Activated naive CD8-positive, alpha-beta T cell treated with anti-CD3 and anti-CD28 coated beads, Interleukin-2, amount 50 U/mL, for 24 hours (primary cell): ENCODE measurements around the gene ARHGAP44.
A peak's percentile ranks its signal among the peaks of the same experiment; 100 is the strongest.

Source experiments
- ATAC-seq: fragments of 150-1000 bp; cut with Tn5 transposase; one replicate; pipeline ENCODE4 v1.10.0; 2021
- DNase-seq: peaks from one replicate; pipeline ENCODE4 v3.0.0; 2021
- H3K27ac Mint-ChIP-seq: one replicate; pipeline ENCODE4 v1.8.0; 2021; ENCODE audit warnings: mild to moderate bottlenecking, mixed read lengths
- H3K27me3 Mint-ChIP-seq: one replicate; pipeline ENCODE4 v1.8.0; 2021; ENCODE audit warnings: mixed read lengths
- H3K36me3 Mint-ChIP-seq: one replicate; pipeline ENCODE4 v1.8.0; 2021; ENCODE audit warnings: low read depth, mixed read lengths
- H3K4me1 Mint-ChIP-seq: one replicate; pipeline ENCODE4 v1.8.0; 2021; ENCODE audit warnings: mixed read lengths
- H3K4me3 Mint-ChIP-seq: one replicate; pipeline ENCODE4 v1.8.0; 2021; ENCODE audit warnings: mild to moderate bottlenecking, moderate library complexity, mixed read lengths
- H3K9me3 Mint-ChIP-seq: one replicate; pipeline ENCODE4 v1.8.0; 2021; ENCODE audit warnings: mixed read lengths

Gene ARHGAP44

DNA sequence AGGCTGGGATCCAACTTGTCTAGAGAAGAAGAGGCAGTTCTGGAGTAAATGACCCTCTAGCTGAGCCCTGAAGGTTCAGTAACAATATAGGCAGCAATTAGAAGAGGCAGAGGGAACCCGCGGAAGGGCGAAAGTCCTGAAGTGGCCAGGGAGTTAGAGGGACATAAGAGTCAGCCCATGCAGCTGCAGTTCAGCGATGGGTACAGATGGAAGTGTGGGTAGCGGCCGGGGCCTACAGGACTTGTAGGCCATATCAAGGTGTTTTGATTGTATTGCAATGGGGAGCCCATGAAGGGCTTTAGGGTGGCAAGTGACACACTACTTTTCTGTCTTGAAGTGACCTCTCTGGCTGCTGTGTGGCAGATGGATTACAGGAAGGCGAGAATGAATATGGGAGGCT, 225.5 kb downstream of the ARHGAP44 start:
- no peak for DNase-seq
- no peak overlapping the region for H3K4me3 Mint-ChIP-seq
- H3K9me3 Mint-ChIP-seq, result no peaks in the 10 kb centered on the region
- no peak for ATAC-seq
- H3K4me1 Mint-ChIP-seq, result peaks cover 31% of the 10 kb centered on the region
- peak overlapping the region; percentile 17 for H3K27ac Mint-ChIP-seq
- peaks cover 59% of the 10 kb centered on the region for H3K36me3 Mint-ChIP-seq
- no peaks in the 10 kb centered on the region for H3K27me3 Mint-ChIP-seq

DNA sequence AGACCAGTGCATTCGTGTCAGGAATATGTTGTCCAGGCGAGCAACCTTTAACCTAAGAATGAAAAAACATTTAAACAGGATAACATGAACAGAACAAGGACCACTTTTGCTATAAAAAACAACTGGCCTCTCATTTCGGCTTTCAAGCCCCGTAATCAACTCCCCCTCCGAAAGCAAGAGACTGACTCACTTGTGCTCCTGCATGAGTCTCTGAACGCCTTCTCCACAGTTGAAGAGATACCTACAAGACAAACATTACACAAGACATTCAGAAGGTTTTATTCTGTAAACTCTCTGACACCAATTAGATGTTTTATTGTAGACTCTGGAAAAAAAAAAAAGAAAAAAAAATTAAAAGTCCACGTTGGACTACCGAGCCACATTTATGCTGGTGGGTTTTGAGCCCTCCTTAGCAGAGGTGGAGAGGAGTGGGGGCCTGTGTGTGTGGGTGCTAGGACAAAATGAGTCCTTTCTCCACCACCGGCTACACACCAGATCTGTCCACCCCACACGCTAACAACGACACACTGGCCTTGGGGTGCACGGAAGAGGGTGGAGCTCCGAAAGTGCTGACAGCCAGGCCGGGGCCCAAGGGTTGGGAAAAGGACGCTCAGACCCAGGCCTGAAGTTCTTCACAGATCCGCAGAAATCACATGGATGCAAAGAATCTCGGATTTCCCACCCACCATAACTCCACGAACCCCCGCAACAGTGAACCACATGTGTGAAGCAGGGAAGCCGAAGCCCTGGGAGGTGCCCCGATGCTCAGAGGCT, 227.8 kb downstream of the ARHGAP44 start:
- ATAC-seq (peak; percentile 13), DNase-seq (no peak)
- Mint-ChIP-seq H3K4me1 (peaks cover 31% of the 10 kb centered on the region), H3K27ac (peak overlapping the region; percentile 95), H3K36me3 (peaks cover 41% of the 10 kb centered on the region), H3K9me3 (no peaks in the 10 kb centered on the region), H3K4me3 (peak overlapping the region; percentile 94), H3K27me3 (no peaks in the 10 kb centered on the region)

DNA sequence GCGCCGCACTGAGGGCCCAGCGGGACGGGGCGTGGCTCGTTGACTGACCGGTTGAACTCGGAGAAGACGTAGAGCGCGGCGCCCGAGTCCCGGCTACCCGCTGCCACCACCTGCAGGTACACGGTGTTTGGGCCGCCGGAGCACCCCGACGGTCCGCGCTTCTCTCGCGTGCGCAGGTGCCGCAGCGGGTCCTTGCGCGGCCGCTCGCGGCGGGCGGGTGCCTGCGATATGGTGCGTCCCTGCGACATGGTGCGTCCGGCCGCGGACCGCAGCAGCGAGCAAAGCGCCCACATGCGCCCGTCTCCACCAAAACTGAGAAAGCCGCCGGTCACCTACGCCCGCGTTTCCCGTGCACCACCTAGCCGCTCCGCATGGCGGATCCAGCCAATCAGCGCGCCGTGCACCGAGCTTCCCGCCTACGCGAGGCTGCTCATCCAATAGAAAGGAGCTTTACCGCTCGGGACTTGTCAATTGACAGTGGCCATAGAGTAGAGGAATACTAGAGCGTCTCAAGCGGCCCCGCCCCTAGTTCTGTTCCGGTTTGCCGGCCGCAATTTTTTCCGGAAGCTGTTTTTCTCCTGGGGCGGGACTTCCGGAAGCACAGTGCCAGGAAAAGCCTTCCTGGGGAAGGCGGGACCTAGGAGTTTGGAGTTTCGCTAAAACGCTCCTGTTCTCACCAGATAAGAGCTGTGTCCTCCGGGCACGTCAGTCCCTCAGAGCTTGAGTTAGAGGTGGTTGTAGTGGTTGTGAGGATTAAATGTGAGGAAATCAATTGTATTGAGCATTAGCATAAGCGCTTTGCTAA, 228.6 kb downstream of the ARHGAP44 start, which contains the start of gene ELAC2:
ELAC2 (minus strand) TSS at position 373 of the 805 bp plus-strand sequence; CDS start at position 293, 80 bp downstream.
- H3K36me3 Mint-ChIP-seq, result peaks cover 36% of the 10 kb centered on the region
- H3K4me3 Mint-ChIP-seq, result peak within 1 kb of the TSS; percentile 94
- H3K27me3 Mint-ChIP-seq, result no peaks in the 10 kb centered on the region
- peak; percentile 98 for ATAC-seq
- peak; percentile 94 for DNase-seq
- H3K4me1 Mint-ChIP-seq, result peaks cover 31% of the 10 kb centered on the region
- peak within 1 kb of the TSS; percentile 95 for H3K27ac Mint-ChIP-seq
- H3K9me3 Mint-ChIP-seq, result no peaks in the 10 kb centered on the region

DNA sequence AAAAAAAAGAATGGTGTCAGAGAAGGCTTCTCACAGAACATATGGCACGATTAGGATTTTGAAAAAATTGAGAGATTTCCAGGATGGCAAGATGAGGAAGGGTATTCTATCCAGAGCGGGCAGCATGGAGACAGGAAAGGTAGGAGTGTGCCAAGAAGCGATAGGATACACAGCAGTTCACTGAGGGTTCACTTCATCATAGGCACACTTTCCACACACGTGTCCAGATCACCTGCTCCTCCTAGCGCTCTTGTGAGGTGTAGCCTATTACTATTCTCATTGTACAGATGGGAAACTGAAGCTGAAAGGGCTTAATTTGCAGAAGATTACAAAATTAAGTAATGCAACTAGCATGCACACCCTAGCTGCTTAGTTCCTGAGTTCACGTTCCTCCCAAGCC, 234.7 kb downstream of the ARHGAP44 start:
- Mint-ChIP-seq H3K36me3 (no peaks in the 10 kb centered on the region), H3K4me3 (no peak overlapping the region), H3K9me3 (no peaks in the 10 kb centered on the region), H3K27ac (no peak overlapping the region), H3K4me1 (peaks cover 8% of the 10 kb centered on the region), H3K27me3 (peaks cover 18% of the 10 kb centered on the region)
- DNase-seq (no peak), ATAC-seq (no peak)

DNA sequence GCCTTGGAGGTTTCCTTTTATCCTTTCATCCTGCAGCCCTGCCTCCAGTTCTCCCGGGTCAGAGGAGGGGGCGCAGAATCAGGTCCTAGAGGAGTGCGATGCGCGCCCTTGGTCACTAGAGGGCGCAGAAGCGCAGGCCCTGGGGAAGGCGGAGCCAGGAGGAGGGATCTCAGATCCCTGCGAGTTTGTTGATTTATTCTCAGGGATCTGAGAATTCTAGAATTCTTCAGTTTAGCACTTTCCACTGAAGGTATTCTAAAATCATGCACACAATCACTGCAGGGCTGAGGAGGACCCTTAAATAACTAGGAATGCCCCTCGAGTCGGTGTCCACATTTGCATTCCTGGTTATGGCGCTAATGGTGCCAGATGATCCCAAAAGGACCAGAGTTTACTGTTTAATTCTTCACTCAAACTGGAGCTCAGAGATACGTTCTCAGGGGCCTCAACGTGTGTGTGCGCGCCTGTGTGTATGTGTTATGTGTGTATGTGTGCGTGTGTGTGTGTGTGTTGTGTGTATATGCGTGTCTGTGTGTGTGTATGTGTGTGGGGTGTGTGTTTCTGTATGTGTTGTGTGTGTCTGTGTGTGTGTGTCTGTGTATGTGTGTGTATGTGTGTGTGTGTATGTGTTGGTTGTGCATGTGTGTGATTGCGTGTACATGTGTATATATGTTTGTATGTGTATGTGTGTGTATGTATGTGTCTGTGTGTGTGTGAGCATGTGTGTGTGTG, 235.4 kb downstream of the ARHGAP44 start:
- ATAC-seq, result peak; percentile 61
- H3K27me3 Mint-ChIP-seq, result peaks cover 18% of the 10 kb centered on the region
- peak; percentile 74 for DNase-seq
- no peaks in the 10 kb centered on the region for H3K9me3 Mint-ChIP-seq
- peaks cover 8% of the 10 kb centered on the region for H3K4me1 Mint-ChIP-seq
- H3K36me3 Mint-ChIP-seq, result no peaks in the 10 kb centered on the region
- no peak overlapping the region for H3K4me3 Mint-ChIP-seq
- H3K27ac Mint-ChIP-seq, result no peak overlapping the region

DNA sequence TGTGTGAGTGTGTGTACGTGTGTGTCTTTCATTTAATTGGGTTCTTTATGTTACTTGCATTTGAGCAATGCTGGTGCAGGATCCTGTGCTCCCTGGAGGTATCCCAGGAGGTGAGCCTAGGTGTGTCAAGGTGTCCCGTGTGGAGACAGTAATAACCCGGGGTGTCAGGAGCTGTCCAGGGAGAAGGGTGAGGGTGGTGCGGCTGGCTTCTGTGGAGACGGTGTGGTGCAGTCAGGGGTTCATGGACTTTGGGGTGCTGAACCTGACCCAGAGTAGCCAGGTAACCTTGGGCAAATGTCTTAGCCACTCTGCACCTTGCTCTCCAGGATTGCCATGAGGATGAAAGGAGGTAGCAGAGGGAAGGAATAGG, 235.9 kb downstream of the ARHGAP44 start:
- Mint-ChIP-seq H3K27me3 (peaks cover 18% of the 10 kb centered on the region), H3K9me3 (no peaks in the 10 kb centered on the region), H3K27ac (no peak overlapping the region), H3K4me1 (peaks cover 8% of the 10 kb centered on the region), H3K4me3 (no peak overlapping the region), H3K36me3 (no peaks in the 10 kb centered on the region)
- ATAC-seq, result no peak
- no peak for DNase-seq

DNA sequence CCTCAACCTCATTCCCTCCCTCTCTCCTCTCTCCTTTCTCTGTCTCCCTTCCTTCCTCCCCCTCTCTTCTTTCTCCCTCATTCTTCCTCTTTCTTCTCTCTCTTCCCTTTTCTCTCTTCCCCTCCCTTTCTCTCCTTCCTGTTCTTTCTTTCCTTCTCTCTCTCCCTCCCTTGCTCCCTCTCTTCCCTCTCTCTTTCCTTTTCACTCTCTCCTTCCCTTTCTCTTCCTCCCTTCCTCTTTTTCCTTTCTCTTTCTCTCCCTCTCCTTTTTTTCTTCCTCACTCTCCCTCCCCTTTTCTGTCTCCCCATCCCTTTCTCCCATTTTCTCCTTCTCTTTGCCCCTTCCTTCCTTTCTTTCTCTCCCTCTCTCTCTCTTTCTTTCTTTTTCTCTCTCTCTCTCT, 236.4 kb downstream of the ARHGAP44 start:
- no peak for ATAC-seq
- Mint-ChIP-seq H3K4me1 (peaks cover 8% of the 10 kb centered on the region), H3K4me3 (no peak overlapping the region), H3K27me3 (peaks cover 18% of the 10 kb centered on the region), H3K9me3 (no peaks in the 10 kb centered on the region), H3K27ac (no peak overlapping the region), H3K36me3 (no peaks in the 10 kb centered on the region)
- DNase-seq, result no peak

DNA sequence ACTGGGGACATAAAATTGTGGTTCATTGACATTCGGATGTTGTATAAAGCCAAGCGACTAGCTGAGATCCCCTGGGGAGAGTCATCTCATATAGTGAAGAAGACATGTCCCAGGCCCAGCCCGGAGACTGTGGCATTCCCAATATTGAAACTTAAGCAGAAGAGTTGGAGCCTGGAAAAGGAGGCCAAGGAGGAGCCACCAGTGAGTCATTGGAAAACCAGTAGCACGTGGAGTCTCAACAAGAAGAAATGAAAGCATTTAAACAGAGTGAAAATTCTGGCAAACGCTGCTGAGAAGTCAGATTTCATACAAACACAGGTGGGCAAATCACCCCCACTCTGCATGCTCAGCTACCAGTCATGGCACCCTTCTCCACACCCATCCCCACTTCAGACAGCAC, 237.9 kb downstream of the ARHGAP44 start:
- DNase-seq (no peak), ATAC-seq (no peak)
- peaks cover 14% of the 10 kb centered on the region for H3K4me1 Mint-ChIP-seq
- H3K27ac Mint-ChIP-seq, result no peak overlapping the region
- peaks cover 18% of the 10 kb centered on the region for H3K27me3 Mint-ChIP-seq
- H3K36me3 Mint-ChIP-seq, result no peaks in the 10 kb centered on the region
- H3K9me3 Mint-ChIP-seq, result no peaks in the 10 kb centered on the region
- no peak overlapping the region for H3K4me3 Mint-ChIP-seq

DNA sequence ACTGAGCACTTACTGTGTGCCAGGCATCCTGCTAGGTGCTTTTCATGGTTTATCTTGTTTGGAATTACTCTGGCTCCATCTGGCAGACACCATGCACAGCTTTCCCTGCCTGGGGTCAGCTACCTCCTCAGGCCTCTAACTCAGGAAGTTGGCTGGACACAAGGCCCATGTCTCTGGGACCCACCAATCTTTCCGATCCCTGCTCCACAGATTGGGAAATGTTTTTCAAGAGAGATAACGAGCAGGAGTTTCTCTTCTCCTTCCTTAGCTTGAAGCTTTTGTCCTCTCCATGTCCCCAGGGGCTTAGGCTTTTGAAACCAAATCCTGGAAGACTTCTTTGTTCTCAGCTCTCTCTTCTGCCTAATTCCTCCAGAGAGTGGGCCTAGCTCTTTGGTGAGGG, 240.0 kb downstream of the ARHGAP44 start:
- Mint-ChIP-seq H3K4me3 (no peak overlapping the region), H3K27me3 (peaks cover 16% of the 10 kb centered on the region), H3K4me1 (peaks cover 9% of the 10 kb centered on the region), H3K9me3 (peaks cover under 1% of the 10 kb centered on the region), H3K27ac (no peak overlapping the region), H3K36me3 (no peaks in the 10 kb centered on the region)
- no peak for ATAC-seq
- no peak for DNase-seq

DNA sequence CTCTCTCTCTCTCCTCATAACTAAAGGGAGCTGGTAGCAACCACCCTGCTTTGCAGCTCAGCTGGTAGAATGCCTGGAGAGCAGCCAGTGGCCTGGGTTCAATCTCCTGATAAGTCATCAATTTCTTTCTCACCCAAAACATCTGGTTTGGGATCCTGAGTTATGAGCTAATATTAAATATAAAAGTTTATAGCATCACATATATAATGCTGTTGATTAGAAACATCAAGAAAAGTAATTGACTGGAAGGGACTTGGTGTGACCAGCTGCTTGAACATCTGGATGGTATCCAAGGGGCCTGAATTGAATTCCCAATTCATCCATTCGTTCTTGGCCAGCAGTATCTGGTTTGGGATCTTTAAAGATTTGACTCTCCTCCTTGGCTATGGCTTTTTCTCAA, 240.8 kb downstream of the ARHGAP44 start:
- peaks cover 14% of the 10 kb centered on the region for H3K27me3 Mint-ChIP-seq
- peaks cover 5% of the 10 kb centered on the region for H3K9me3 Mint-ChIP-seq
- H3K4me1 Mint-ChIP-seq, result peaks cover 5% of the 10 kb centered on the region
- no peak for ATAC-seq
- no peak for DNase-seq
- H3K4me3 Mint-ChIP-seq, result no peak overlapping the region
- no peak overlapping the region for H3K27ac Mint-ChIP-seq
- no peaks in the 10 kb centered on the region for H3K36me3 Mint-ChIP-seq

DNA sequence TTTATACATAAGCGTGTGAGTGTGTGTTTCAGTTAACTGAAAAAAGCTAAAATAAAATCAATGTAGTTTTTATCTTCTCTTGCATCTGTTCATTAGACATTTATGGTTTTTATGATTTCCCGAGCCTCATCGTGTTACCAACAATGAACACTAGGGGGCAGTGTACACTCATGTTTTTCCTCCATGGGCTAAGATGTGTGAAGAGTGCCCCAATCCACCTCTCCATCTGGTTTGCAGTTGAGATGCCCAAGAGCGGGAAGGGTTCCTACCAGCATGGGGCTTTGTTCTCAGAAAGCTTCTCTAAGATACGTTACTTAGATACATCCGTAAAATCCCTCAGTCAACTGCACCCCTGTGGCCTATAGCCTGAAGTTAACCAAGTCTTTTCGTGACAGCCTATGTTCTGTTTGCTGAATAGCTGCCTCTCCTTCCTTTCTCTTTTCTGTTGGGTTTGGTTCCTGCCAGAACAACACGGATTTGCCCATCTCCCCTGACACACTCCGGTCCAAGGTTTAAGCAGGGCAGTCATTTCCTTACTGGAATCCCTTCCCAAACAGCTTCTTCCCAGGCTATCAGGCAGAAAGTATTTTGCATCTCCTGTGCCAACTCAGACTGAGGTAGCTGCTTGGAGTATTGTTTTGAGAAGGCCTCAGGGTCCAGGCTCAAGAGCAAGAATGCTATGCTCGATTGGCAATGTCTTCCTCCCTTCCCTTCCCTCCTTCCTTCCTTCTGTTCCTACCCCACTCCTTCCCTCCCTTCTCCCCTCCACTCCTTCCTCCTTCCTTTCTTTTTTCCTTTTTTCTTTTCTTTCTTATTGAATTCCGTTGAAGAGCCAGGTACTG, 241.4 kb downstream of the ARHGAP44 start:
- Mint-ChIP-seq H3K9me3 (peaks cover 9% of the 10 kb centered on the region), H3K4me1 (peaks cover 5% of the 10 kb centered on the region), H3K4me3 (no peak overlapping the region), H3K36me3 (no peaks in the 10 kb centered on the region), H3K27me3 (peaks cover 13% of the 10 kb centered on the region), H3K27ac (no peak overlapping the region)
- DNase-seq (peak; percentile 42), ATAC-seq (no peak)

DNA sequence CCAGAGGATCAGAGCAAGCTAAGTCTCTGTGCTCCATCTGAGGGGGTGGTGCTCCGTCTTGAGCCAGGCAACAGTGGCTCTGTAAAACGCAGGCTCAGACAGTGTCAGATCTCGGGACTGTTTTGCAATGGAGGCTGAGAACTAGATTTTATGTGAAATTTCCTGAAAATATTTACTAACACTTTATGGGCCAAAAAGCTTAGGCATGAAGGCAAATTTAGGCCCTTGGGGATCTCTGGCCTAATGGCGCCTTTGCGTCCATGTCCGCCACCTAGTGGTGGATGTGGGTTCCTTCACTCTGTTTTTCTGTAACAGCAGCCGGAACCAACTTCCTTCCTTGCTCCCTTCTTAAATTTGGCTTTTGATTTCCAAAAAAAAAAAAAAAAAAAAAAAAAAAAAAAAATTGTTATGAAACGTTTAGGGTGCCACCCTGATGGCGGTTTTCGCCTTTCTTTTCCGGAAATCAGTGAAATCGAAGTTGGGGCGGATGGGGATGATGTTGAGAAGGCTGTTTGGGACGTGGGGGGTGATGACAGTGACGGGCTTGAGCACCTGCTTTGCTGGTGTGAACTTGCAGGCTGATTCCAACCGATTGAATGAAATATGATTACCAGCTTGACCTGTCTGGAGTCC, 242.5 kb downstream of the ARHGAP44 start:
- no peak overlapping the region for H3K4me3 Mint-ChIP-seq
- H3K27me3 Mint-ChIP-seq, result peaks cover 8% of the 10 kb centered on the region
- peaks cover 19% of the 10 kb centered on the region for H3K9me3 Mint-ChIP-seq
- H3K4me1 Mint-ChIP-seq, result peaks cover 5% of the 10 kb centered on the region
- no peak for ATAC-seq
- no peaks in the 10 kb centered on the region for H3K36me3 Mint-ChIP-seq
- no peak overlapping the region for H3K27ac Mint-ChIP-seq
- DNase-seq, result peak; percentile 50

DNA sequence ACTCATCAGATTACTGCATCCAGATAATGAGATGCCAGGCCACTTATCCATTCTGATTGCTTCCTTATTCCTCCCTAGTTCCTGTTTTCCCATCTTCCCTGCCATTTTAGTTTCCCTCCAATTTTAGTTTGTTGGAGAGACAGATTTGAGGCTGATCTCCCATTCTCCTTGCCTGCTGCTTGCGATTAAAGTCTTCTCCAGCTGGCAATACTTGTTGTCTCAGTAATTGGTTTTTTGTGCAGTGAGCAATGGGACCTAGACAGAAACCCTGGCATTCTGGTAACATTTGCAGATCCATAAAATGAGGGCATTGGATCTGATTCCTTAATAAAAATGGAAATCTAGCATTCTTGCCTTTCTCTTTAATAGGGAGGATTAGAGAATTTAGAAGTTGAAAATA, 246.1 kb downstream of the ARHGAP44 start:
- H3K4me1 Mint-ChIP-seq, result peaks cover 5% of the 10 kb centered on the region
- H3K27me3 Mint-ChIP-seq, result peaks cover 3% of the 10 kb centered on the region
- H3K9me3 Mint-ChIP-seq, result peaks cover 19% of the 10 kb centered on the region
- no peaks in the 10 kb centered on the region for H3K36me3 Mint-ChIP-seq
- H3K27ac Mint-ChIP-seq, result no peak overlapping the region
- H3K4me3 Mint-ChIP-seq, result no peak overlapping the region
- DNase-seq, result no peak
- no peak for ATAC-seq
